Measurements from ENCODE around the gene ZNF740. TPM values are rescaled to one million over a fixed set of nuclear protein-coding genes. Genes with fewer than 3 reads are reported as not detected.

ZNF740 gene
- total and polyA plus RNA-seq, 10 of the 15 experiments (the other 5 are each of a cell fraction or from before 2014, with no cell fraction given), result 1.4 to 33.6 (median 11.3) TPM

GRCh38 chr12:53221203-53222080 is 40.9 kb downstream of the ZNF740 start:
- WGBS (ENCODE audit: insufficient coverage, insufficient replicate concordance, low lambda C conversion rate, missing lambda C conversion rate), result 3% methylated on average over 39 of the region's 72 CpGs
- H3K27ac ChIP-seq (ENCODE audit: control insufficient read depth, insufficient read depth), result peak overlapping the region; percentile 79
- POLR2A ChIA-PET, result interaction anchor here (0.5 to 4.4 kb wide), 8 partner anchors 13 to 258 kb away, joined by 3 to 28 read pairs (median 5); partner anchors contain the start of genes ESPL1 and ITGB7
- SMC1A ChIA-PET (ENCODE audit: uncharacterized antibody, unreplicated experiment), result interaction anchor here (0.6 to 2.7 kb wide), 3 partner anchors 15 to 81 kb away, joined by 3 to 8 read pairs (median 3); no protein-coding TSS in a partner anchor
- CTCF ChIA-PET, result interaction anchor here (1.5 to 15.7 kb wide), 6 partner anchors 12 to 103 kb away, joined by 5 to 315 read pairs (median 21); partner anchors contain the start of genes ESPL1 and PFDN5
- in situ Hi-C loops (cut with MboI), result no loop called here
- FAIRE-seq, result no peak
- H3K9ac ChIP-seq (ENCODE audit: control insufficient read depth, insufficient read depth, low read length), result peak overlapping the region; percentile 71
- H3K79me2 ChIP-seq (ENCODE audit: control insufficient read depth, insufficient read depth, low read length), result peaks cover 4% of the 10 kb centered on the region; the same call in 1 of the 2 replicates
- BruUV-seq (replicated peaks), result TSS peak; percentile 89
- no peak for DNase-seq (ENCODE audit: low read depth, low spot score)
- no peaks in the 10 kb centered on the region for H4K20me1 ChIP-seq (ENCODE audit: control insufficient read depth, insufficient read depth)
- peak overlapping the region; percentile 75 for H3K4me3 ChIP-seq
- peak overlapping the region; percentile 90 for H3K4me2 ChIP-seq (ENCODE audit: control insufficient read depth, insufficient read depth)
- RAD21 ChIA-PET (ENCODE audit: unreplicated experiment), result interaction anchor here (1.0 to 11.1 kb wide), 8 partner anchors 10 to 197 kb away, joined by 3 to 146 read pairs (median 15); partner anchors contain the start of genes AAAS, ESPL1 and ITGB7
- peak; percentile 56 for ATAC-seq
- H2AFZ ChIP-seq (ENCODE audit: control insufficient read depth, low read depth, low read length), result peak overlapping the region; percentile 67
- no peaks in the 10 kb centered on the region for H3K9me3 ChIP-seq (replicated peaks; ENCODE audit: control insufficient read depth, insufficient read depth, low read length)
- intact Hi-C loops (cut with micrococcal nuclease; ENCODE audit: unreplicated experiment), result loop anchor here (2.0 to 5.0 kb wide), 2 partner anchors 31 to 46 kb away; partner anchors contain the start of gene ESPL1
- H3K27me3 ChIP-seq (replicated peaks in 1 of 2; ENCODE audit: control insufficient read depth in 2 of 2, insufficient read depth in 2 of 2, low read length in 1 of 2), result no peaks in the 10 kb centered on the region
- H3K36me3 ChIP-seq (ENCODE audit: control insufficient read depth in 2 of 2, insufficient read depth in 2 of 2, low read length in 1 of 2), result no peaks in the 10 kb centered on the region
- peaks cover 19% of the 10 kb centered on the region for H3K4me1 ChIP-seq (ENCODE audit: control insufficient read depth, insufficient read depth, low read length)
- TF ChIP-seq FOXM1 (IDR thresholded peaks at IDR 0.05; ENCODE audit: low read depth, low read length) (no peak), SMAD1 (IDR thresholded peaks at IDR 0.05; ENCODE audit: low read depth, partially characterized antibody) (no peak), E4F1 (IDR thresholded peaks at IDR 0.05; ENCODE audit: borderline replicate concordance, partially characterized antibody) (no peak), MAX (IDR thresholded peaks at IDR 0.05; ENCODE audit: low read depth, low read length) (no peak), ZNF592 (IDR thresholded peaks at IDR 0.05) (no peak), GATAD2B (conservative IDR thresholded peaks at IDR 0.05; ENCODE audit: low read depth) (no peak; the same call in none of the 2 replicates), CBX3 (IDR thresholded peaks at IDR 0.05; ENCODE audit: borderline replicate concordance, low read depth) (no peak), SUPT20H (IDR thresholded peaks at IDR 0.05; ENCODE audit: borderline replicate concordance, control insufficient read depth, low read depth, low read length) (no peak), ETV6 (conservative IDR thresholded peaks at IDR 0.05 in 1 of 2, IDR thresholded peaks at IDR 0.05 in 1 of 2; ENCODE audit: borderline replicate concordance in 1 of 2, low read depth in 1 of 2) (no peak), ZNF622 (IDR thresholded peaks at IDR 0.05) (no peak), MEF2B (IDR thresholded peaks at IDR 0.05; ENCODE audit: partially characterized antibody, poor library complexity, severe bottlenecking) (peak; percentile 37), ATF7 (IDR thresholded peaks at IDR 0.05; ENCODE audit: low read depth) (no peak), TAF1 (IDR thresholded peaks at IDR 0.05; ENCODE audit: borderline replicate concordance, low read depth, low read length) (0 out of 2 replicates have a peak, but pooled peaks have one; percentile 1), MXI1 (IDR thresholded peaks at IDR 0.05; ENCODE audit: low read depth, low read length) (peak; percentile 51; the same call in 1 of the 2 replicates), NBN (IDR thresholded peaks at IDR 0.05) (peak; percentile 82)

All from GM12878 (cell line).